GM19467 (cell line): ENCODE data around the gene NUAK2.

Experiments
- ATAC-seq: cut with Tn5 transposase; IDR thresholded peaks from one replicate; pipeline ENCODE4 v1.9.1; 2021; ENCODE audit warnings: mild to moderate bottlenecking, moderate library complexity; ENCODE audit not compliant: unreplicated experiment

NUAK2 gene

GRCh38 chr1:205348554-205349487 is 27.3 kb upstream of the NUAK2 start:
- ATAC-seq: no peak

DNA sequence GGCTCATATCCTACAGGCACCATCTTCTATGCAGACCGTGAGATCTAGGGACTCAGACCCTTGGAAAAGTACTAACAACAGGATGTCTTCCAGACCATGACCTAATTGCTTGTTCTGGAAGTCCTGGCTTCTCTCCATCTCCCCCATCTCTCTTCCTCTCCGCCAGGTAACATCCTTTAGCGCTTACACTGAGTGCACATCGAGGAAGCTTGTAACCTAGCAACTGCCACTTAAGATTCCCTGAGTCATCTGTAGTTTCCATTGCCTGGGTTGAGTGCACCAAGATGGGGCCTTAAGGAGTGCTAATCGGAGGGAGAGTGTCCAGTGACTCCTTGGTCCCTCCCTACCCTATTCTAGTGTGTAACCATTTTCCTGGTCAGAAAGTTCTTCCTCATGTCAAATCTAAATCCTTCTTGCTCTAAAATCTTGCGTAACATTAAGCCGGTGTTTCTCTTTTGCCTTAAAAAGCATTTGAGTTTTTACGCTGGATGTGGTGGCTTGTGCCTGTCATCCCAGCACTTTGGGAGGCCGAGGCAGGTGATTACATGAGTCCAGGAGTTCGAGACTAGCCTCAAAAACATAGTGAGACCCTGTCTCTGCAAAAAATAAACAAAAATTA is 25.5 kb upstream of the NUAK2 start:
- no peak for ATAC-seq

DNA sequence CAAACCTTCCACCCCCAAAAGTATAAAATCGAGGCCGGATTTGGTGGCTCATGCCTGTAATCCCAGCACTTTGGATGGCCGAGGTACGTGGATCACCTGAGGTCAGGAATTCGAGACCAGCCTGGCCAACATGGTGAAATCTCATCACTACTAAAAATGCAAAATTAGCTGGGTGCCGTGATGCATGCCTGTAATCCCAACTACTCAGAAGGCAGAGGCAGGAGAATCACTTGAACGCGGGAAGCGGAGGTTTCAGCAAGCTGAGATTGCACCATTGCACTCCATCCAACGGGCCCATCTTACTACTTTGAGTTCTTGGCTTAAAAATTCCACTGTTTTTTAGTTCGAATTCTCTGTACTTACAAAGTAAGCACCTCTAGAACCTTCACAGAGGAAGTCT is 24.2 kb upstream of the NUAK2 start:
- ATAC-seq: no peak

GRCh38 chr1:205344066-205344928 is 22.8 kb upstream of the NUAK2 start:
- ATAC-seq: no peak

DNA sequence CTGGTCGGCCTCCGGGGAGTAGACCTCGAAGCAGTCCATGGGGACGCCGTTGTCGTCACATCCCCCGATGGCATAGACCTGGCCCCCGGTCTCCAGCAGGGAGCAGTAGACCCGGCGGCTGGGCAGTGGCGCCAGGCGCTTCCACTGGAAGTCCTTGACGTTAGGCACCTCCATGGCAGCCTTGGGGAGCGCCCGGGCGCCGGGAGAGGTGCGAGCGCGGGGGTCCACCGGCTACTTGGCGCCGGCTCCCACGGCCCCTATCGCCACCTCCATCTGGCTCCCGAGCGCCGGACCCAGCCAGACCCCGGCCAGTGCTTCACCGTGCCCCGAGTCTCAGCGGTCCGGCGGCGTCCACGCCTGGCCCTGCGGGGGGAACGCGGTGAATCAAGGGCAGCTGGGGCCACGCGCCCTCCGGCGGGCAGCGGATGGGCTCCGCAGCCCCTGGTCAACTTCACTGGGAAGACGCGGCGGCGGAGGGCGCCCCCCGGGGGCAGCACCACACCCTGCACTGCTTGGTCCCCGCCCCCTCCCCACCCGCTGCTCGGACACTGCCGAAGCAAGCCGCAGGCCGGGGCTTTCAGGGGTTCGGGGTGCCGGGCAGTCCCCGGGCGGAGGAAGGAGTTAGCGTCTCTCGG is 22.0 kb upstream of the NUAK2 start:
- ATAC-seq: no peak

GRCh38 chr1:205342986-205343385 is 21.4 kb upstream of the NUAK2 start:
- no peak for ATAC-seq

DNA sequence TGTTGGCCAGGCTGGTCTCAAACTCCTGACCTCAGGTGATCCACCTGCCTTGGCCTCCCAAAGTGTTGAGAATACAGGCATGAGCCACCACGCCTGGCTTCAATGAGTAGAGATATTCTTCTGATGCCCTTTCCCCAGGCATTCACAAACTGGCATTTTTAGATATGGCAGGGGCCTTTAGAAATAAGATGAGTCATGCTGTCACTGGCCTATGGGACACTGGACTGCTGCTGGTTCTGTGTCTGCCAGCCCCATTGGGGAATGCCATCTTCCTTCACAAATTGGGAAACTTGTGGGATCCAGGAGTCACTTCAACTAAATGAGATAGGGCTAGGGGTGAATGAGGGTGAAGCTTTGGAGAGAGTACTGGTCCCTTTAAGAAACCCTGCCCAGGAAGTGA is 19.1 kb upstream of the NUAK2 start:
- ATAC-seq: no peak

GRCh38 chr1:205339717-205340116 is 18.2 kb upstream of the NUAK2 start:
- no peak for ATAC-seq

GRCh38 chr1:205339197-205339702 is 17.7 kb upstream of the NUAK2 start:
- no peak for ATAC-seq

GRCh38 chr1:205338011-205338410 is 16.5 kb upstream of the NUAK2 start:
- no peak for ATAC-seq

DNA sequence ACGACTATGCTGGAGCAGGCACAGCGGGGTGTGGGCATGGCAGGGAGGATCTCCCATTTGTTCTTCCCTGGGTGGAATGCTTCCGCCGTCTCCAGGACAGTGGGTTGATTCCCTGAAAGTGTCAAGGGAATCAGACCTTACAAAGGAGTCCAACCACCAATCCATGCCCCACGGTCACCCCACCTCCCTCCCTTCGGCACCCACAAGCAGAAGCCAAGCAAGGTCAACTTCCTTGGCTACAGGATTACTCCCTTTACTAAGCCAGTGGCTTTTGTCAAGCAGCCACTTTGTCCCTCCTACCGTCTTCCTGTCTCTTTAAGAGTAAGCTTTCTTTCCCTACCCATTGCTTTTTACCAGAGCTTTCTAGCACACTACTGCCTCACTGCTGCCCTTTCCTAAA is 15.9 kb upstream of the NUAK2 start:
- ATAC-seq: no peak

DNA sequence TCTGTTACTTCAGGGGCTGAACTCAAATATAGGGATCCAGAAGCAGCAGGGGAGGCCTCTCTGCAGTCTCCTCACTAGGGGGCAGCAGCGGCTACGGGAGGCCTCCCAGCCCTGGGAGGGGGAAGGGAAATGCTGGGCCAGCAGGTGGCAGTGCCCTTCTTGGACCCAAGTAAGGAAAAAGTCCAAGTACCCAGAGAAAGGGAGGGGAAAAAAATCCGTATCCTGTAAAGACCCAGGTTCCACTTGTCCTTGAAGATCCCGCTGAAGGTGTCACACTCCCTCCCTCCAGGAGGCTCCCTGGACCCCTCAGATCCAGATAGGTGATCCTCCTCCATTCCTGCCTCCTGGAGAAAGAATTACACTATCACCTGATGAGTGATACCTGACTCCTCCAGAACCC is 14.1 kb upstream of the NUAK2 start:
- peak; percentile 73 for ATAC-seq

GRCh38 chr1:205332015-205332791 is 10.7 kb upstream of the NUAK2 start:
- ATAC-seq: no peak

- ATAC-seq: no peak
Measured at GRCh38 chr1:205330150-205330549, 8.6 kb upstream of the NUAK2 start.

- no peak for ATAC-seq
Measured at GRCh38 chr1:205329719-205330118, 8.2 kb upstream of the NUAK2 start.

DNA sequence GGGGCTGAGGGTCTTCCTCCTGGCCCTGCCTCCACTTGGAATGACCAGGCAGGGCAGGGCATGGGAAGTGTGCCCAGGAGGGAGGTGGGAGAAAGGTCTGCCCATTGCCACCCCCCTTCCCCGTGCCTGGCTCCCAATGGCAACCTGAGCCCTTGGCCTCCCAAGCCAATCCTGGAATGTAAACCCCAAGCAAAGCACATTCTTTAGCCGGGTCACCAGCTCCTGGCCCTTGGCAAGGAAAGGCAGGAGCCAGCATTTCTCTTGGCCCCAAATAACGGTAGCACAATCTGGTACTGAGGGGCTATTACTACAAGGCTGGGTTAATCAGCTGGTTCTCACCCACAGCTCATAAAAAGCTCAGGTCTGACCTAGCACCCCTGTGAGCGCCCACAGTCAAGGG is 6.9 kb upstream of the NUAK2 start:
- ATAC-seq: no peak

DNA sequence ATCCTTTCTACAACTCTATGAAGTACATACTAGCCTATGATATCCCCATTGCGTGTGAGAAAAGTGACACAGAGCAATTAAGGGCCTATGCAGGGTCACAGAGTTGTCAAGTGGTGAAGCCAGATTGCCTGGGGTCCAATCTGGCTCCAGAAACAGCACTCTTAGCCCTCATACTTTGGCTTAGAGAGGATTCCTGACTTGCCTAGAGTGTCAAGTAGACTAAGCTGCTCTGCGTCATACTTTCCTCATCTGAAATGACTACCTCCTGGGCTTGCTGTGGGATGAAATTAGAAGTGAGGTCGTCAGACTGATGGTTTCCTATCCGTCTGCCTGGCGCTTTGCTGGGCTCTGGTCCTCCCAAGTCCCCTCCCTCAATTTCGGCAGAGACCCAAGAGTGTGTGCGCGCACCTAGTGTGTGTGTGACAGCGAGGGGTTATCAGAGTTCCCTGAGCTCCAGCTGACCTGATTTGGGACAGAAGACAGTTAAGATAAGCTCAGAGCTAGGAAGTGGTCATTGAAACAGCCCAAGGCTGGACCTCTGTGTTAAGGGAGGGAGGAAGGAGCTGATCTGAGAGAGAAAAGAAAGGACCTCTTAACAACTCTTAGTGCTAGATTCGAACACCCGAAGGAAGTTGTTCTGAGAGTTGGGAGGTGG is 5.4 kb upstream of the NUAK2 start:
- no peak for ATAC-seq

- no peak for ATAC-seq
Measured at GRCh38 chr1:205325334-205325884, 3.9 kb upstream of the NUAK2 start.

DNA sequence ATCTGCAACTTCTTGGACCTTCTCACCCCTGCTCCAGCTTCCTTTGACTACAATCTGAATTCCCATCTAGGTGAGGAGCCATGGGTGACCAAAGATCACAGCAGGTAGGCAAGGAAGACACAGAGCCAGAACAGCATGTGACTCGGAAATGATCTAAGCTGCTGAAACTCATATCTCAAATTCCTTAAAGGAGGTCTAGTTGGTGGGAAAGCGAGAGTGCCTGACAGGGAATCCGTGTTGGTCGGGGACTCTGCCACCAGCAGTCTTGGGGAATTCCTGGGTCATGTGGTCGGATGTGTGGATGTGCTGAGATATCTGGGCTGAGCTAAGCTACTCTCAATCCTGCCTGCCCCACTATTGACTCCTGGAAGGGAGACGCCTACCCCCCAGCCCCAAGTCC is 3.2 kb upstream of the NUAK2 start:
- no peak for ATAC-seq
